GM10248 (cell line): ENCODE measurements around the gene KRT82.

Experiments
- CTCF ChIA-PET: fragments of 300-600 bp; sonication (Branson Sonifier 250); formaldehyde crosslinking; extraction: SDS; loops from one replicate; lab custom pipeline; 2021; ENCODE audit warnings: antibody characterized with exemption; lab: Yijun Ruan, JAX
- POLR2A ChIA-PET: fragments of 350-650 bp; sonication (Branson Sonifier 250); formaldehyde crosslinking; extraction: SDS; loops from one replicate; lab custom pipeline; 2020; ENCODE audit warnings: antibody characterized with exemption; lab: Yijun Ruan, JAX
- DNase-seq: peaks from one replicate; pipeline ENCODE4 v3.0.0; 2012; ENCODE audit errors: extremely low spot score
- TF ChIP-seq, protein P1 (sequence below): IDR thresholded peaks from 2 replicates; pipeline ENCODE4 v1.5.1; 2012; ENCODE audit warnings: mild to moderate bottlenecking, low read depth; ENCODE audit errors: extremely low read depth, missing control alignments, control extremely low read depth

The KRT82 gene

DNA sequence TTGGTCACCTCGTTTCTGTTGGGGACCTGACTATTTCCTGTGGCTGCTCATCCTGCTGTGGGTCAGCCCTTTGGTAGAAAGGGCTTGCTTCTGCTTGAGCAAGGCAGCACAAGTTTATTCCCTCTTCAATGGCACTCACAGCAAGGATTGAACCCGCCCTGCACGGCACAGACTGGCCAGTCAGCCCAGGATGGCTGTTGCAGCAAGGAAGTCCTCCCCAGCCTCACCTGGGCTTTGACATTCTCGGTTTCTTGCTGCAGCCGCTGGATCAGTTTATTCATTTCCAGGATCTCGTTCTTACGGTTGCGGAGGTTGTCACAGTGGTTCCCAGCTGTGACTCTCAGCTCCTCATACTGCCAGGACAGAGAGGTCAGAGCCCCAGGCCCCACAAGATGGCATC, 9.5 kb downstream of the KRT82 start:
- TF ChIP-seq, protein P1, sequence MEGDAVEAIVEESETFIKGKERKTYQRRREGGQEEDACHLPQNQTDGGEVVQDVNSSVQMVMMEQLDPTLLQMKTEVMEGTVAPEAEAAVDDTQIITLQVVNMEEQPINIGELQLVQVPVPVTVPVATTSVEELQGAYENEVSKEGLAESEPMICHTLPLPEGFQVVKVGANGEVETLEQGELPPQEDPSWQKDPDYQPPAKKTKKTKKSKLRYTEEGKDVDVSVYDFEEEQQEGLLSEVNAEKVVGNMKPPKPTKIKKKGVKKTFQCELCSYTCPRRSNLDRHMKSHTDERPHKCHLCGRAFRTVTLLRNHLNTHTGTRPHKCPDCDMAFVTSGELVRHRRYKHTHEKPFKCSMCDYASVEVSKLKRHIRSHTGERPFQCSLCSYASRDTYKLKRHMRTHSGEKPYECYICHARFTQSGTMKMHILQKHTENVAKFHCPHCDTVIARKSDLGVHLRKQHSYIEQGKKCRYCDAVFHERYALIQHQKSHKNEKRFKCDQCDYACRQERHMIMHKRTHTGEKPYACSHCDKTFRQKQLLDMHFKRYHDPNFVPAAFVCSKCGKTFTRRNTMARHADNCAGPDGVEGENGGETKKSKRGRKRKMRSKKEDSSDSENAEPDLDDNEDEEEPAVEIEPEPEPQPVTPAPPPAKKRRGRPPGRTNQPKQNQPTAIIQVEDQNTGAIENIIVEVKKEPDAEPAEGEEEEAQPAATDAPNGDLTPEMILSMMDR, result no peak
- POLR2A ChIA-PET, result no interaction called here
- CTCF ChIA-PET, result no interaction called here
- no peak for DNase-seq

DNA sequence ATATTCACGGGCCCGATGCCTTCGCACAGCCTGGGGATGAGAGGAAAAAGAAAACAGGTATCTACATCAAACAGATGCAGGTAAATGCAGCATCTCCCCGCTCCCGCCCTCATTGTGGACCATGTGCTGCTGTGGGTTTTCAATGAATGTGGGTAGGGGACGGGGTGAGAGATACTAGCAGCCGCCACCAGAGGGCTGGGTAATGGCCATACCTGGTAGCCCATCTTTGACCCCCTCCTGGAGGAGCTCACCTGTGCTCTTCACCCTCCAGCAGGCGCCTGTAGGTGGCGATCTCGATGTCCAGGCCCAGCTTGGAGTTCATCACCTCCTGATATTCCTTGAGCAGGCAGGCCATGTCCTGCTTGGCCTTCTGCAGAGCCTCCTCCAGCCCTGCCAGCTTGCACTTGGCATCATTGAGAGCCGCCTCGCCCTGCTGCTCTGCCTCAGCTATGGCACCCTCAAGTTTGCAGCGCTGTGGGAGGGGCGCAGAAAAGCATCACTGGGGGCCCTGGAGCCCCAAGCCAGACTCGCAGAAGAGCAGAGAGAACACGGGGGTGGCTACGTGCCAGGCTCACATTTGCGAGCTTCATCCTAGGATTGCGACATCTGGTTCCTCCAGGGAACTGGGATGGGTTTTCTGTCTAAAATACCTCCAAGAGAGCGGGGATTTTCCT, 10.2 kb downstream of the KRT82 start:
- CTCF ChIA-PET, result interaction anchor here (0.6 to 1.5 kb wide), 3 partner anchors 9 to 117 kb away, joined by 3 to 4 read pairs (median 4); no protein-coding TSS in a partner anchor
- TF ChIP-seq, protein P1, result no peak
- no peak for DNase-seq
- POLR2A ChIA-PET, result no interaction called here

DNA sequence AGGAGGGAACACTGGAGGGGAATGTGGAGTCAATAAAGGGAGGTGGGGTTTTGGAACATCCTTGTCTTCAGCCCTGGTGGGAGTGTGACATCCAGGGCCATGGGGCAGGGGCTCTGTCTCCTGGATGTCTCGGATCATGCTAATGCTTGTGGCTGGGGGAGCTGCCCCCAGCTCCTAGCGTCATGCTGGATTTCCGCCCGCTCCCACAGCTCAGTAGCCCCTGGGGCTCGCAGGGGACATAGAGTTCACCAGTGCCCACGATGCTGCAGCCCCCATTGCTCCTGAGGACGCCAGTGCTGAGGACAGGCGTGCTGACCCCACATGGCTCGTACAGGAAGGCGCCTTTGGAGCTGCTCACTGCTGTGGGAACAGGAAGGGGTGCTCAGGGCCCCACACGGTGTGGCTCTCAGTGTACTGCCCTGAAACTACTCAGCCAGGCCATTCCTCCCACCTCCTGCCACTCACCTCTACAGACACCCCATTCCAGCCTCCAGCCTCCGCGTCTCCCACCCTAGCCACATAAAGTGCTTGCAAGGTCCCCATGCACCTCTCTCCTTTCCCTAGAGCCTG, 11.2 kb downstream of the KRT82 start:
- POLR2A ChIA-PET, result no interaction called here
- no peak for DNase-seq
- TF ChIP-seq, protein P1, result no peak
- CTCF ChIA-PET, result interaction anchor here (1.0 to 1.5 kb wide), 6 partner anchors 13 to 240 kb away, joined by 3 to 4 read pairs (median 3); no protein-coding TSS in a partner anchor

DNA sequence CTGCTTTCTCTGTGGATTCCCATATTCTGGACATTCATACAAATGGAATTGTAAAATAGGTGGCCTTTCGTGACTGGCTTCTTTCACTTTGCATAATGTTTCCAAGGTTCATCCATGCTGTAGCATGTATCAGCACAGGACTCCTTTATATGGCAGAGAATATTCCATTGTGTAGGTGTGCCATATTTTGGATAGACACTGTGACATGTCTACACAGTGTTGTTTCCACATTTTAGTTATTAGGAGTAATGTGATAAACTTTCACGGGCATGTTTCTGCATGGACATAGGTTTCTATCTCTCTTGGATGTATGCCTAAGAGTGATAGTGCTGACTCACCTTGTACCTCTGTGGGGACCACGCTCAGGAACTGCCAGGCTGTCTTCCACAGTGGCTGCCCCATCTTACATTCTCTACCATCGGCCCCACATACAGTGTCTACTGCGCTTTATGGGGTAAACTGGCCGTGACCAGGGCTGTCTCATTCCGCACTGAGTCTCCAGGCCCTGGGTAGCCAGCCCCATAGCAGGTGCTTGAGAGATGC, 13.6 kb downstream of the KRT82 start:
- POLR2A ChIA-PET, result no interaction called here
- DNase-seq, result no peak
- CTCF ChIA-PET, result interaction anchor here (1.0 to 1.5 kb wide), 2 partner anchors 9 kb away, joined by 3 to 5 read pairs; no protein-coding TSS in a partner anchor

DNA sequence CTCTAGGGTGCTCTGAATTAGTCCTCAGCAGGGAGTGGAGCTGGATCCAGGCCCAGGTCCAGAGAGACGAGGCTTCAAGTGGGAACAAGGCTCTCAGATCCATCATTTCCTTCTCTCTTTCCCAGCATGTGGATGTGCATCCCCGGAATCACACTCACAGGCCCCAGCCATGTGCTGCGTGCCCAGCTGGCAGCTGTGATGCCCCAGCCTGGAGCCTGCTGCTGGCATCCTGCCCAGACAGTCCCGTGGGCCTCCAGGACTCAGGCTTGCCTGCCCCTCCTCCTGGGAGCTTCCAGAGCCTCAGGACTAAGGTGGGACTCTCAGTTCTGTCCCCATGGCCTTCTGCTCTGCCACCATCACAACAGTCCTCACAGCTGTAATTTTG, 14.5 kb downstream of the KRT82 start:
- DNase-seq, result no peak
- ChIA-PET CTCF (interaction anchor here (1.0 to 1.5 kb wide), 3 partner anchors 8 to 12 kb away, joined by 3 to 5 read pairs (median 3); no protein-coding TSS in a partner anchor), POLR2A (no interaction called here)
- TF ChIP-seq, protein P1, result no peak

More for the DNA sequence above, 13.6 kb downstream of the KRT82 start:
- TF ChIP-seq, protein P1, result no peak

DNA sequence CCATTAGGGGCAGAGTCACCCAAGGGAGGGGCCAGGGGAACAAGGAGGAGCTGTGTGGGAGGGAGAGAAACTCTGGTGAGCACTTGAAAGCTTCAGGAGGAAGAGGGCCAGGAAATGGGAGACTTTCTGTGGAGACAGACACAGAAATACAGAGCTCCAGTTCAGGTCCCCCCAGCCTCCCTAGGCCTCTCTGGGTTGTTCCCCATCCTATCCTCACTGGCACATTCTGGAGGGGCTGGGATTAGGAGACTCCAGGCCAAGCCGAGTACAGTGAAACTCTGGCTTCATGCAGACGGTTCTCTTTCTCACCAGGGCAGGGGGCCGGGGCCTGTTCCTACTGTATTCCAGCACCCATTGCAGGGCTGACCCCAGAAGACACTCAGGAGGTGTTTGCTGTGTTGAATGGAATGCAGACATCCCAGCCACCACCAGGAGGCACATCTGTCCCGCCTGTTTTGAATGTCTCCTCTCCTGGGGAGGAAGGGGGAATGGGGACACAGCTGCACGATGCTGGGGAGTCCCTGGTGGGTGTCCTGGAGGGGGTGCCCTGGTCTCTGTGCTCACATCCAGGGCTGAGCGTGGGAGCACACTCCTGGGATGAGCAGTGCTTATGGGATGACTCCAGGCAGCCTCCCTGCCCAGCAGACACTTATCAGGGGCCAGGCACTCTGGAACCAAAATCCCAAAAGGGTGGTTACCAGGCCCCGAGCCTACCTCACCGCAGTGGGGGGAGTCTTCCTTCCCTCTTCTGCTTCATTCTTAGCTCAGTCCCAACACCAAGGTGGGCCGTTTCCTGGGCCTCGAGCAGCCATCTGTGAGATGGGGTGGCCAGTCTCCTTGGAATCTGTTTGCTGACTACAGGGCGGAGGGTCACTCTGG, 15.2 kb downstream of the KRT82 start:
- CTCF ChIA-PET, result interaction anchor here (1.0 to 1.5 kb wide), 3 partner anchors 8 to 13 kb away, joined by 3 to 5 read pairs (median 3); no protein-coding TSS in a partner anchor
- POLR2A ChIA-PET, result no interaction called here
- TF ChIP-seq, protein P1, result peak; percentile 15
- no peak for DNase-seq
